ENCODE results near the gene IGSF22.
"Not testable (repeated sequence)": the region's sequence is repeated elsewhere in the genome, so short reads cannot be mapped to it uniquely, and the experiment has no call there.

Gene IGSF22

GRCh38 chr11:18681949-18682348 is 44.0 kb downstream of the IGSF22 start:
- DNase-seq = not testable (repeated sequence)

GRCh38 chr11:18677560-18677959 is 48.4 kb downstream of the IGSF22 start:
- no peak for DNase-seq

- DNase-seq = no peak
These were observed 49.2 kb downstream of the IGSF22 start for GRCh38 chr11:18676803-18677202.

GRCh38 chr11:18672209-18672608 is 53.8 kb downstream of the IGSF22 start:
- DNase-seq = peak; percentile 25

GRCh38 chr11:18671246-18671645 is 54.7 kb downstream of the IGSF22 start:
- DNase-seq = no peak

GRCh38 chr11:18669711-18670110 is 56.3 kb downstream of the IGSF22 start:
- no peak for DNase-seq

- peak; percentile 9 for DNase-seq
These were observed 56.8 kb downstream of the IGSF22 start for GRCh38 chr11:18669219-18669596.

- no peak for DNase-seq
These were observed 57.9 kb downstream of the IGSF22 start for GRCh38 chr11:18668131-18668530.

- not testable (repeated sequence) for DNase-seq
These were observed 60.6 kb downstream of the IGSF22 start for GRCh38 chr11:18665353-18665872.

- no peak for DNase-seq
These were observed 68.3 kb downstream of the IGSF22 start for GRCh38 chr11:18657673-18658072.

All from activated effector memory CD4-positive, alpha-beta T cell treated with Interleukin-2 at 50 U/mL for 16 hours (primary cell).